Upper lobe of right lung (tissue), 1 donor: ENCODE measurements around the gene MNDA. TPM values are rescaled to one million over a fixed set of nuclear protein-coding genes. Genes with fewer than 3 reads are reported as not detected.
"Not testable (repeated sequence)": the region's sequence is repeated elsewhere in the genome, so short reads cannot be mapped to it uniquely, and the experiment has no call there.

ENCODE experiments used
- ATAC-seq: fragments of 200-7000 bp; cut with Tn5 transposase; one replicate; pipeline ENCODE4 v1.9.1; 2020; ENCODE audit warnings: mild to moderate bottlenecking, moderate library complexity
- DNase-seq: peaks from one replicate; pipeline ENCODE4 v3.0.0-alpha.2; 2020
- H3K27ac ChIP-seq: fragments of 200-600 bp; one replicate; pipeline ENCODE4 v1.8.0; 2022
- H3K27me3 ChIP-seq: fragments of 200-600 bp; one replicate; pipeline ENCODE4 v1.8.0; 2022; ENCODE audit warnings: mild to moderate bottlenecking
- H3K36me3 ChIP-seq: fragments of 200-600 bp; one replicate; pipeline ENCODE4 v1.8.0; 2022
- H3K4me1 ChIP-seq: fragments of 200-600 bp; one replicate; pipeline ENCODE4 v1.8.0; 2022
- H3K4me3 ChIP-seq: fragments of 200-600 bp; one replicate; pipeline ENCODE4 v1.8.0; 2022; ENCODE audit warnings: mild to moderate bottlenecking
- H3K9me3 ChIP-seq: fragments of 200-600 bp; one replicate; pipeline ENCODE4 v1.8.0; 2022
- intact Hi-C: fragments of 100-400 bp; cut with DNase I; formaldehyde crosslinking; loops from one replicate; pipeline ENCODE4 v1.11.0; 2022
- total RNA-seq: library from RNA; stranded (reverse); fragmentation: NEBNext Ultra II Directional; extraction: Animal tissue kit (Norgen Biotek cat#: 25700); gene quantifications from one replicate; pipeline ENCODE4 v1.2.1, GENCODE V29; 2021
- TF ChIP-seq, protein P1 (sequence below): fragments of 200-600 bp; IDR thresholded peaks from one replicate; pipeline ENCODE4 v1.8.0; 2022; ENCODE audit warnings: antibody characterized with exemption
- donor health status: DM: no; HTN: yes; CAD: no; lungs with severe emphysema.

Gene MNDA
- total RNA-seq, 1 donor from 2014 or later = 45.5 TPM

DNA sequence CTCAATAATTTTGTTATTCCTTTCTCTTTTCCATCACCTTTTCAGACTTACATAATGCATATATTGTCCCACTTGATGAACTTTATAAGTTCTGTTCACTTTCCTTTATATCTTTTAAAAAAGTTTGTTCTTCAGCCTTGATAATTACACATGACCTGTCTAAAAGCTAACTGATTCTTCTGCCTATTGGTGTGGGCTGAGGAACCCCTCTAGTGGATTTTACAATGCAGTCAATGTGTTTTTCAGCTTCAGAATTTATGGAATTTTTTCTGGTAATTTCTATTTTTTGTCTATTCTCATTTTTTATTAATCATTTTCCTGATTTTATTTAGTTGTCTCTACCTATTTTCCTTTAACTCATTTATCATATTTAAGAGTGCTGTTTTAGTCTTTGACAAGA, 7.5 kb downstream of the MNDA start:
- intact Hi-C loops = no loop called here
- ATAC-seq (no peak), DNase-seq (no peak)
- Histone ChIP-seq H3K4me3 (no peak overlapping the region), H3K27ac (no peak overlapping the region), H3K36me3 (no peaks in the 10 kb centered on the region), H3K4me1 (no peaks in the 10 kb centered on the region), H3K9me3 (no peaks in the 10 kb centered on the region), H3K27me3 (no peaks in the 10 kb centered on the region)
- TF ChIP-seq, protein P1, sequence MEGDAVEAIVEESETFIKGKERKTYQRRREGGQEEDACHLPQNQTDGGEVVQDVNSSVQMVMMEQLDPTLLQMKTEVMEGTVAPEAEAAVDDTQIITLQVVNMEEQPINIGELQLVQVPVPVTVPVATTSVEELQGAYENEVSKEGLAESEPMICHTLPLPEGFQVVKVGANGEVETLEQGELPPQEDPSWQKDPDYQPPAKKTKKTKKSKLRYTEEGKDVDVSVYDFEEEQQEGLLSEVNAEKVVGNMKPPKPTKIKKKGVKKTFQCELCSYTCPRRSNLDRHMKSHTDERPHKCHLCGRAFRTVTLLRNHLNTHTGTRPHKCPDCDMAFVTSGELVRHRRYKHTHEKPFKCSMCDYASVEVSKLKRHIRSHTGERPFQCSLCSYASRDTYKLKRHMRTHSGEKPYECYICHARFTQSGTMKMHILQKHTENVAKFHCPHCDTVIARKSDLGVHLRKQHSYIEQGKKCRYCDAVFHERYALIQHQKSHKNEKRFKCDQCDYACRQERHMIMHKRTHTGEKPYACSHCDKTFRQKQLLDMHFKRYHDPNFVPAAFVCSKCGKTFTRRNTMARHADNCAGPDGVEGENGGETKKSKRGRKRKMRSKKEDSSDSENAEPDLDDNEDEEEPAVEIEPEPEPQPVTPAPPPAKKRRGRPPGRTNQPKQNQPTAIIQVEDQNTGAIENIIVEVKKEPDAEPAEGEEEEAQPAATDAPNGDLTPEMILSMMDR = no peak

DNA sequence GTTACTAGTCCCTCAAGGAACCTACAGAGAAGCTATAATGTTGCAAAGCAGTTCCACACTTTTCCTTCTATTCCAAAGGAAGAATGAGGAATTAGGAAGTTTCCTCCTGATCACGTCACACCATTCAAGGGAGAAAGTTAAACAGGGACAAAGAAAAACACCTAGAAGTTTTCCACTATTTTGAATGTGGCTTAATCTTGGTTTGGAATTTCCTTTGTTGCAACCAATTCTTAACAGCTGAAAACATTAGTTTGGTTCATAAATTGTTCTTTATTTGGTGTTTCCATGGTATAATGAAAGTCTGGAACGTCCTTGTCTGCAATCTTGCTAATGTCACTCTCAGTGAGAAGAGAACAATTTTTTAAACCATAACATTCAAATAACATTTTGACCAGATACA, 8.4 kb downstream of the MNDA start:
- no peak for ATAC-seq
- Histone ChIP-seq H3K9me3 (no peaks in the 10 kb centered on the region), H3K27ac (no peak overlapping the region), H3K4me1 (no peaks in the 10 kb centered on the region), H3K4me3 (no peak overlapping the region), H3K36me3 (no peaks in the 10 kb centered on the region), H3K27me3 (no peaks in the 10 kb centered on the region)
- no peak for DNase-seq
- TF ChIP-seq, protein P1 = no peak
- intact Hi-C loops = no loop called here

DNA sequence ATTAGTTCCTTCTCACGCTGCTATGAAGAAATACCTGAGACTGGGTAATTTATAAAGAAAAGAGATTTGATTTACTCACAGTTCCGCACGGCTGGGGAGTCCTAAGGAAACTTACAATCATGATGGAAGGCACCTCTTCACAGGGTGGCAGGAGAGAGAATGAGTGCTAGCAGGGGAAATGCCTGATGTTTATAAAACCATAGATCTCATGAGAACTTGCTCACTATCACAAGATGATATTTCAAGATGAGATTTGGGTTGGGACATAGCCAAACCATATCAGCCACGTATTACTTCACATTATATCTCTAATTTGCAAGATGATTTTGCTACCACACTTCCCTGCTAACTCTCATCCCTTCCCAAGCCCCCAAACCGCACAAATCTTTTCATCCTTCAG, 9.1 kb downstream of the MNDA start:
- no peak for DNase-seq
- Histone ChIP-seq H3K36me3 (no peaks in the 10 kb centered on the region), H3K27me3 (no peaks in the 10 kb centered on the region), H3K4me1 (no peaks in the 10 kb centered on the region), H3K27ac (no peak overlapping the region), H3K9me3 (no peaks in the 10 kb centered on the region), H3K4me3 (no peak overlapping the region)
- no peak for ATAC-seq
- intact Hi-C loops = no loop called here
- TF ChIP-seq, protein P1 = no peak

DNA sequence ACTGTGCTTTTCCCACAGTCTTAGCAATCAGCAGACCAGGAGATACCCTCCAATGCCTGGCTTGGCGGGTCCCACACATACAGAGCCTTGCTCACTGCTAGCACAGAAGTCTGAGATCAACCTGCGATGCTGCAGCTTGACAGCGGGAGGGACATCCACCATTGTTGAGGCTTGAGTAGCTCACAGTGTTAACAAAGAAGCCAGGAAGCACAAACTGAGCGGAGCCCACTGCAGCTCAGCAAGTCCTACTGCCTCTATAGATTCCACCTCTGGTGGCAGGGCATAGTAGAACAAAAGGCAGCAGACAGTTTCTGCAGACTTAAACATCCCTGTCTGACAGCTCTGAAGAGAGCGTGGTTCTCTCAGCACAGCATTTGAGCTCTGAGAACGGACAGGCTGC, 33.4 kb downstream of the MNDA start:
- ATAC-seq = no peak
- TF ChIP-seq, protein P1 = no peak
- no peaks in the 10 kb centered on the region for H3K27me3 ChIP-seq
- H3K4me3 ChIP-seq = no peak overlapping the region
- no peak for DNase-seq
- no peak overlapping the region for H3K27ac ChIP-seq
- intact Hi-C loops = no loop called here
- H3K9me3 ChIP-seq = no peaks in the 10 kb centered on the region
- no peaks in the 10 kb centered on the region for H3K36me3 ChIP-seq
- H3K4me1 ChIP-seq = no peaks in the 10 kb centered on the region

DNA sequence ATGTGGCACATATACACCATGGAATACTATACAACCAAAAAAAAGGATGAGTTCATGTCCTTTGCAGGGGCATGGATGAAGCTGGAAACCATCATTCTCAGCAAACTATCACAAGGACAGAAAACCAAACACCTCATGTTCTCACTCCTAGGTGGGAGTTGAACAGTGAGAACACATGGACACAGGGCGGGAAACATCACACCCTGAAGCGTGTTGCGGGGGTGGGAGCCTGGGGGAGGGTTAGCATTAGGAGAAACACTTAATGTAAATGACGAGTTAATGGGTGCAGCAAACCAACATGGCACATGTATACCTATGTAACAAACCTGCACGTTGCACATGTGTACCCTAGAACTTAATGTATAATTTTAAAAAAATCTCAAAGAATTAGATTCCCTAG, 39.3 kb downstream of the MNDA start:
- ATAC-seq, H3K4me3 ChIP-seq, H3K9me3 ChIP-seq, H3K36me3 ChIP-seq, DNase-seq, intact Hi-C loops, H3K4me1 ChIP-seq, H3K27me3 ChIP-seq, H3K27ac ChIP-seq: not testable (repeated sequence)

DNA sequence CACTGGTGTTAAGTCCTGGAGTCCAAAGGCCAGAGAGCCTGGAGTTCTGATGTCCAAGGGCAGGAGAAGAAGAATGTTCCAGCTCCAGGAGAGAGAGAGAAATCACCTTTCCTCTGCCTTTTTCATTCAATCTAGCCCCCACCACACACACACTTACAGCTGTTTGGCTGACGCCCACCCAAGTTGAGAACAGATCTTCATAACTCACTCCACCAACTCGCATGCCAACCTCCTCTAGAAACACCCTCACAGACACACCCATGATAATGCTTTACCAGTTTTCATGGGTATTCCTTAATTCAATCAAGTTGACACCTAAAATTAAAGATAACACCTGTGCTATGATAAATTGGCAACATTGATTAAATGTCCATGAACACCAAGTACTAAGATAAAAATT, 42.0 kb downstream of the MNDA start:
- intact Hi-C loops = no loop called here
- ATAC-seq = no peak
- TF ChIP-seq, protein P1 = no peak

More for the DNA sequence above, 42.0 kb downstream of the MNDA start:
- Histone ChIP-seq H3K36me3 (no peaks in the 10 kb centered on the region), H3K27me3 (no peaks in the 10 kb centered on the region), H3K4me3 (no peak overlapping the region), H3K4me1 (no peaks in the 10 kb centered on the region), H3K9me3 (no peaks in the 10 kb centered on the region), H3K27ac (no peak overlapping the region)
- no peak for DNase-seq
